ENCODE measurements around the gene HNRNPM.

HNRNPM gene

DNA sequence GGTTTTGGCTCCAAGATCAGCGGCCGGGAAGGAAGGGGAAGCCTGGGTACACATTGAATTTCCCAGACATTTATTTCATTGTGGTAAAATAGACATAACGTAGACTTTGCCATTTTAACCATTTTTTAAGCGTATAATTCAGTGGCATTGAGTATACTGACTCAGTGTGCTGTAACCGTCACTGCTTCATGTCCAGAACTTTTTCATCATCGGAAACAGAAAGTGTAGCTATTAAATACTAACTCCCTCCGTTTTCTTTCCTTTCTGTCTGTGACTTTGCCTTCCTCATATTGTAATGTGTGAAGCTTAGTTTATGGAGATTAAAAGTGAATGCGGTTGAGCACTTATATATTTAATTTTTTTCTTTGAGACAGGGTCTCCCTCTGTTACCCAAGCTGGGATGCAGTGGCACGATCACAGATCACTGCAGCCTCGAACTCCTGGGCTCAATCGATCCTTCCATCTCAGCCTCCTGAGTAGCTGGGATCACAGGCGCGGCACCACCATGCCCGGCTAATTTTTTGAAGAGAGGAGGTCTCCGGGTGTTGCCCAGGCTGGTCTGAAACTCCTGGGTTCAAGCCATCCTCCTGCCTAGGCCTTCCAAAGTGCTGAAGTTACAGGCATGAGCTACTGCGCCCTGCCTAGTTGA lies 1.4 kb downstream of the HNRNPM start:
- H3K9me3 Mint-ChIP-seq: no peaks in the 10 kb centered on the region
- peak overlapping the region; percentile 85 for H3K4me3 Mint-ChIP-seq
- H3K4me1 Mint-ChIP-seq (ENCODE audit: low read depth): peaks cover 60% of the 10 kb centered on the region
- H3K27me3 Mint-ChIP-seq: no peaks in the 10 kb centered on the region
- H3K36me3 Mint-ChIP-seq (ENCODE audit: low read depth): peaks cover 40% of the 10 kb centered on the region
- peak overlapping the region; percentile 90 for H3K27ac Mint-ChIP-seq

DNA sequence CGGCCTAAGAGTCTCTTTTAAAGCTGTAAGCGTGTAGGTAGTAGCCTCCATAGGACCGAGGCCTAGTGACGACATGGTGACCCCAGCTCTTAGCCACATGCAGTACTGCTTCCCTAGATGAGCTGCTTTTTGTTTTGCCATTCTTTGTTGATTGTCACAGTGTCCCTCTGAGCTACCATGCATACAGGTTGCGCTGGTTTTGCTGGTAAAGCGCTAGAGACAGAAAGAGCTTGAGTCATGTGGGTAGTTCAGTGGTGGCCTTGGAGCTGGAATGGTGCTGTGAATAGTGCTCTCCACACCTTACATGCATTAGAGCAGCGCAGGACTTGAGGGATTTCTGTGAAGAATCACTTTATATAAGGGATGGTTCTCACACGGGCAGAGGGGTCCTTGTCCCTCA lies 5.1 kb downstream of the HNRNPM start:
- H3K27ac Mint-ChIP-seq: peak overlapping the region; percentile 65
- H3K27me3 Mint-ChIP-seq: no peaks in the 10 kb centered on the region
- no peaks in the 10 kb centered on the region for H3K9me3 Mint-ChIP-seq
- peaks cover 63% of the 10 kb centered on the region for H3K36me3 Mint-ChIP-seq (ENCODE audit: low read depth)
- peaks cover 85% of the 10 kb centered on the region for H3K4me1 Mint-ChIP-seq (ENCODE audit: low read depth)
- H3K4me3 Mint-ChIP-seq: peak overlapping the region; percentile 47

DNA sequence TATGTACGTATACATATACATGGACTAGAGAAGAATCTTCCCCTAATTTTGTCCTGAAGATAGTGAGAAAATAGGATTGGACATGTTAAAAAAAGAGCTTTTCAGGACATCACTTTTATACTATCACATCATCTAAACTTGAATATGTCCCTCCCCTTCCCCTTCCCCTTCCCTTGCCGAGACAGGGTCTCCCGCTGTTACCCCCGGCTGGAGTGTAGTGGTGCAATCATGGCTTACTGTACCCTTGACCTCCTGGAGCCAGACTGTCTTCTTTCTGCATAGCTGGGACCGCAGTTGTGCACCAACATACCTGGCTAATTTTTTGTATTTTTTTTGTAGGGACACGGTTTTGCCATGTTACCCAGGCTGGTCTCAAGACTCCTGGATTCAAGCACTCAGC lies 6.6 kb downstream of the HNRNPM start:
- Mint-ChIP-seq H3K9me3 (no peaks in the 10 kb centered on the region), H3K4me1 (ENCODE audit: low read depth) (peaks cover 85% of the 10 kb centered on the region), H3K36me3 (ENCODE audit: low read depth) (peaks cover 68% of the 10 kb centered on the region), H3K27ac (no peak overlapping the region), H3K4me3 (peak overlapping the region; percentile 35), H3K27me3 (no peaks in the 10 kb centered on the region)

- Mint-ChIP-seq H3K36me3 (ENCODE audit: low read depth) (peaks cover 68% of the 10 kb centered on the region), H3K9me3 (no peaks in the 10 kb centered on the region), H3K4me3 (no peak overlapping the region), H3K4me1 (ENCODE audit: low read depth) (peaks cover 85% of the 10 kb centered on the region), H3K27ac (no peak overlapping the region), H3K27me3 (no peaks in the 10 kb centered on the region)
Observed at GRCh38 chr19:8451885-8452284, 7.1 kb downstream of the HNRNPM start.

DNA sequence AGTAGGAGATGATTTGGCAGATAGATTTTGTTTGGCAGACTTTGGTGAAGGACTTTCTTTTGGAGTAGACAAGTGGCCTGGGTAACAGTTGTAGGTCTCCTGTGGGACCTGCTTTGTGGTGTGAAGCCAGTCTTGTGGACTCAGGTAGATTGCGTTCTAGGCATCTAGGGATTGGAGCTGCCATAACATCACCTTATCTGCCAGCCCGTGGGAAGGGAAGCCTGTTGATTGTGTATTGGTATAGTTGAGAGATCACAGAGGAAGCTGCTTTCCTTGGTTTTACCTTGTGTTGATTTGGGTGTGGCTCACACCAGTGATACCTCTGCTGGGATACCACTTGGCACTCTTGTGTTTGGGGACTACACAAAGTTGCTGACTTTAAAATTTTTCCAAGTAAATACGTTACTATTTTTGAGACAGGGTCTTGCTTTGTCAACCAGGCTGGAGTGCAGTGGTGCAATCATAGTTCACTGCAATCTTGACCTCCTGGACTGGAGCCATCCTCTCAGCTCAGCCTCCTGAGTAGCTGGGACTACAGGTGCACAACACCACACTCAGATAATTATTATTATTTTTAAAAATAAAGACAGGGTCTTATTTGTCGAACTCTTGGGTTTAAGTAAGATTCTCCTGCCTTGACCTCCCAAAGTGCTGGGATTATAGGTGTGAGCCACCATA lies 7.8 kb downstream of the HNRNPM start:
- H3K27ac Mint-ChIP-seq: no peak overlapping the region
- H3K4me1 Mint-ChIP-seq (ENCODE audit: low read depth): peaks cover 85% of the 10 kb centered on the region
- no peaks in the 10 kb centered on the region for H3K9me3 Mint-ChIP-seq
- peaks cover 68% of the 10 kb centered on the region for H3K36me3 Mint-ChIP-seq (ENCODE audit: low read depth)
- peak overlapping the region; percentile 47 for H3K4me3 Mint-ChIP-seq
- no peaks in the 10 kb centered on the region for H3K27me3 Mint-ChIP-seq

DNA sequence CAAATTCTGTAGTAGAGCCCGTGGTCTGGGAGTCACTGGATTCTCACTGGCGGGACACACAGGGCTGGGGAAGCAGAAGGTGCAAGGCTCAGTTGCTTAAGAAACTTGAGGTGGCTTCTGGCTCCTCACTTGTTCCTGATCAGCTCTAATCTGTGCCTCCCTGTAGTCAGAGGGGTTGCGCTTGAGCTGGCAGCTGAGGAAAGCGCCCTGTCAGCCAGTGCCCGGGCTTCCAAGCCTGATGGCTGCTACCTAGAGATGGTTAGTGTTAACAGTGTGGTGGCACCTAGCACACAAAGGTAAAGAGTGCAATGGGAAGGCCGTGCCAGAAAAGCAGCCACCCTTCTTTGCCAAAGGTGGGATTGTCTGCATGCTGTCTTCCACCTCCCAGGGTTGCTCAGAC lies 8.8 kb downstream of the HNRNPM start:
- no peaks in the 10 kb centered on the region for H3K27me3 Mint-ChIP-seq
- H3K9me3 Mint-ChIP-seq: no peaks in the 10 kb centered on the region
- H3K4me3 Mint-ChIP-seq: no peak overlapping the region
- H3K4me1 Mint-ChIP-seq (ENCODE audit: low read depth): peaks cover 86% of the 10 kb centered on the region
- peaks cover 73% of the 10 kb centered on the region for H3K36me3 Mint-ChIP-seq (ENCODE audit: low read depth)
- no peak overlapping the region for H3K27ac Mint-ChIP-seq

DNA sequence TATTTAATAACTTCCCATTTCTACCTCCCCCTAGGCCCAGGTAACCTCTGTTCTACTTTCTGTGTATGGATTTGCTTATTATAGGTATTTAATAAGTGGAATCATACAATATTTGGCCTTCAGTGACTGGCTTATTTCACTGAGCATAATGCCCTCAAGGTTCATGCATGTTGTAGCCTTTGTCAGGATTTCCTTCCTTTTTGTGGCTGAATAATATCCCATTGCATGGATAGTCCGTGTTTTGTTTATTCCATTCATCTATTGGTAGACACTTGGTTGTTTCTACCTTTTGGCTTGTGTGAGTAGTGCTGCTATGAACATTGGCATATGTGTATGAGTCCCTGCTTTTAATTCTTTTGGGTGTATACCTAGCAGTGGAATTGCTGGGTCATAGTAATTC lies 9.4 kb downstream of the HNRNPM start:
- no peaks in the 10 kb centered on the region for H3K27me3 Mint-ChIP-seq
- peaks cover 71% of the 10 kb centered on the region for H3K36me3 Mint-ChIP-seq (ENCODE audit: low read depth)
- H3K27ac Mint-ChIP-seq: peak overlapping the region; percentile 4
- H3K9me3 Mint-ChIP-seq: no peaks in the 10 kb centered on the region
- H3K4me1 Mint-ChIP-seq (ENCODE audit: low read depth): peaks cover 83% of the 10 kb centered on the region
- H3K4me3 Mint-ChIP-seq: no peak overlapping the region

GRCh38 chr19:8455018-8455417 lies 10.2 kb downstream of the HNRNPM start:
- peaks cover 86% of the 10 kb centered on the region for H3K4me1 Mint-ChIP-seq (ENCODE audit: low read depth)
- H3K4me3 Mint-ChIP-seq: no peak overlapping the region
- H3K9me3 Mint-ChIP-seq: no peaks in the 10 kb centered on the region
- H3K36me3 Mint-ChIP-seq (ENCODE audit: low read depth): peaks cover 75% of the 10 kb centered on the region
- peak overlapping the region; percentile 63 for H3K27ac Mint-ChIP-seq
- H3K27me3 Mint-ChIP-seq: no peaks in the 10 kb centered on the region

DNA sequence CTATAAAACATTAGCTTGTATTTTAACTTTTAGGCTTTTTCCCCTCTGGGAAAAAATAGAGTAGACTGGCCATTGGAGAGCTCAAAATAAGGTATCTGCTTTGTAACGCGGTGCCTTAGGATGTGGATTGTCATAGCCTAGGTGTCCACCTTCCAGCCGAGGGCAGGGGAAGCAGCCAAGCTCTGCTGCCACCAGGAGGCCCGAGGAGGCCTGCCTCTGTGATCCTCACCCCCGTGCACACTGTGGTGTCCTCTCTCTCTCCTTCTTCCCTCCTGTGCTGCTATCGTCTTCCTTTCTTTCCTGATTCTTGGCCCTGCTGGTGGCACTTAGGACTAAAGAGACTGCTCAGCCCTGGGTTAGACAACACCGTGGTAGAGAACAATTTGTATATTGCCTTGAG lies 11.3 kb downstream of the HNRNPM start:
- peaks cover 91% of the 10 kb centered on the region for H3K4me1 Mint-ChIP-seq (ENCODE audit: low read depth)
- no peak overlapping the region for H3K27ac Mint-ChIP-seq
- no peak overlapping the region for H3K4me3 Mint-ChIP-seq
- H3K27me3 Mint-ChIP-seq: no peaks in the 10 kb centered on the region
- H3K9me3 Mint-ChIP-seq: no peaks in the 10 kb centered on the region
- H3K36me3 Mint-ChIP-seq (ENCODE audit: low read depth): peaks cover 82% of the 10 kb centered on the region

- Mint-ChIP-seq H3K27ac (no peak overlapping the region), H3K4me1 (ENCODE audit: low read depth) (peaks cover 85% of the 10 kb centered on the region), H3K9me3 (no peaks in the 10 kb centered on the region), H3K4me3 (no peak overlapping the region), H3K27me3 (no peaks in the 10 kb centered on the region), H3K36me3 (ENCODE audit: low read depth) (peaks cover 75% of the 10 kb centered on the region)
Observed at GRCh38 chr19:8457209-8457608, 12.4 kb downstream of the HNRNPM start.

DNA sequence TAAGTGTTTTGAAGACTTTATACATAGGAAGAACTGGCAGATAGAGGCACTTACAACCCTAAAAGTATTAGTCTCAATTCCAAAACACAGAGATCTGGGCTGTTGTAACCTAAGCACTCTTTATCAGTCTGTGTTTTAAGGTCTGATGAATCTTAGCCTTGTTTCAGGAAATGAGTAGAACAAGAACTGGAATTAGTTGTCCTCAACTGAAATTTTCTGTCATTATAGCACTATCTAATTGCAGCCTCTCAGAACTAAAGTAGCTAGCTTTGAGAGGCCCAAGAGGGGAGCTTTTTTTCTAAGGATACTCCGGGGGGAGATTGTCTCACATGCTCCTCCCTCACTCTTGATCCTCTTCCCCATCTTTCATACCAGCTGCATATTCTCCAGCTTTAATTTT lies 13.1 kb downstream of the HNRNPM start:
- Mint-ChIP-seq H3K27ac (no peak overlapping the region), H3K4me1 (ENCODE audit: low read depth) (peaks cover 78% of the 10 kb centered on the region), H3K4me3 (no peak overlapping the region), H3K36me3 (ENCODE audit: low read depth) (peaks cover 76% of the 10 kb centered on the region), H3K9me3 (no peaks in the 10 kb centered on the region), H3K27me3 (no peaks in the 10 kb centered on the region)

GRCh38 chr19:8458380-8458779 lies 13.6 kb downstream of the HNRNPM start:
- peaks cover 81% of the 10 kb centered on the region for H3K36me3 Mint-ChIP-seq (ENCODE audit: low read depth)
- H3K9me3 Mint-ChIP-seq: no peaks in the 10 kb centered on the region
- H3K27ac Mint-ChIP-seq: peak overlapping the region; percentile 3
- H3K4me3 Mint-ChIP-seq: no peak overlapping the region
- peaks cover 73% of the 10 kb centered on the region for H3K4me1 Mint-ChIP-seq (ENCODE audit: low read depth)
- H3K27me3 Mint-ChIP-seq: no peaks in the 10 kb centered on the region

- Mint-ChIP-seq H3K36me3 (ENCODE audit: low read depth) (peaks cover 81% of the 10 kb centered on the region), H3K4me1 (ENCODE audit: low read depth) (peaks cover 66% of the 10 kb centered on the region), H3K4me3 (no peak overlapping the region), H3K9me3 (no peaks in the 10 kb centered on the region), H3K27ac (no peak overlapping the region), H3K27me3 (no peaks in the 10 kb centered on the region)
Observed at GRCh38 chr19:8459095-8459494, 14.3 kb downstream of the HNRNPM start.

DNA sequence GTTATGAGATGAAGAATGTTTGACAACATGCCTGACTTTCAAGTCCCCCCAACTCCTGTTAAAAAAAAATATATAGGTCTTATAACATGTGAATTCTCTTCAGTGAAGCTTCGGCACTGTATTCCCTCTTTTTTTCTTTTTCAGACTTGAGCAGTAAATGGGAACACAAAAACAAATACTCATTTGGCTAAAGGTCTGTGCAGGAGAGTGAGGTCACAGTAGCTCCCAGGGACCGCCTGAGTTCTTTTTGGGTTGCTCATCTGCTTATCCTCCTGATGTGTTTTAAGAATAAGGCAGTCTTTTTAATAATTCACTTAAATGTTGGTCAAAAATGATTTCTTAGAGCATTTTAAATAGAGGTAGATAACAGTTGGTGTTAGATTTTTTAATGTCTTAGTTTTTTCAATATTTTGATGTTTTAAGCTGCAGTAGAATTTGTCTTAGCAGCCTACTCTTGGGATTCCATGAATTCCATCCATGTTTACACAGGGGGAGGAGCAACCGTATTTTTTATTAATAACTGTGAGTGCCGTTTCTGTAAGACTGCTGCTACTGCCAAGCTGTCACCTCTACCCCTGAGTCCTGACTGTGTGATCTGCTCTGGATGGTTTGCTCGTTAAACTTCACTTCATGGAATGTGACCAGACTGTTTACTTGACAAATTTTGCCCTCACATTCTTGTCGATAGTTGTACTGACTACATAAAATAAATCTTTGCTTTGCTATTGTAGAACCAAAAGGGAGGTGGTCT lies 14.9 kb downstream of the HNRNPM start:
- Mint-ChIP-seq H3K27me3 (no peaks in the 10 kb centered on the region), H3K4me3 (no peak overlapping the region), H3K36me3 (ENCODE audit: low read depth) (peaks cover 84% of the 10 kb centered on the region), H3K9me3 (no peaks in the 10 kb centered on the region), H3K27ac (no peak overlapping the region), H3K4me1 (ENCODE audit: low read depth) (peaks cover 60% of the 10 kb centered on the region)

DNA sequence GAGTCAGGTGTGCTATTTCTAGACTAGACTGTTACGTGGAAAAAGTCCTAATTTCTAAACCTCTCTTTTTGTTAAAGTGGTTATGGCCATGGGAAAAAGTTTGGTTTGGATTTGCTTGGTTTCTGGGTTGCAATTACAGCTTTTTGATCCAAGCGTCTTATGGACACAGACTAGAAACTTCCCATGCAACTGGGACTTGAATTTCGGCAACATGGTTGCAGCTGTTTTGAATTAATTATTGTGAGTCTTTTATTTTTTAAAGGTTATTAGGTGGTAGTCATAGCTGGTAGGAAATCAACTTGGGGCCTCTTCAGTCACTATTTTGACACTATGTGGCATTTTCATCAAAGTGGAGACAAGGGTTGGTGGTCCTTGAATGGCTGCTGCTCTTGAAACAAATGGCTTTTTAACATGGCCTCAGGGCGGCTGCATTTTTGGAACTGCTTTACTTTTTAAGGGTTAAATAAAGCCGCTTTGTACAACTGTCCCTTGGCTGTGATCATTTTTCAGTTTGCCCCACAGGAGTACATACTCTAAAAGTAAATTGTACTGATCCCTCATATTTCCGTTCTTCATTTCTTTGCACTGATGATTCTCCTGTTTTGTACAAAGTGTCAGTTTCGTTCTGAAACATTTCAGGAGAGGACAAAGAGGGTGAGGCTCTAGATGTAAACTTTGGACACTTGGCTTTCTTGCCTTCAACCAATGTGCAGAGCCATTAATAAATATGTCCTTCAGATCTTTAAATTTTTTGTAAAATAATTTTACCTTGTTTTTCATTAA lies 15.9 kb downstream of the HNRNPM start:
- H3K4me3 Mint-ChIP-seq: no peak overlapping the region
- H3K4me1 Mint-ChIP-seq (ENCODE audit: low read depth): peaks cover 53% of the 10 kb centered on the region
- no peaks in the 10 kb centered on the region for H3K27me3 Mint-ChIP-seq
- peaks cover 83% of the 10 kb centered on the region for H3K36me3 Mint-ChIP-seq (ENCODE audit: low read depth)
- no peaks in the 10 kb centered on the region for H3K9me3 Mint-ChIP-seq
- H3K27ac Mint-ChIP-seq: no peak overlapping the region
